ENCODE data around the gene DNAJC4. TPM values are rescaled to one million over a fixed set of nuclear protein-coding genes. Genes with fewer than 3 reads are reported as not detected.

DNAJC4 gene
- total RNA-seq, 1 experiment from 2014 or later = 24.2 TPM

DNA sequence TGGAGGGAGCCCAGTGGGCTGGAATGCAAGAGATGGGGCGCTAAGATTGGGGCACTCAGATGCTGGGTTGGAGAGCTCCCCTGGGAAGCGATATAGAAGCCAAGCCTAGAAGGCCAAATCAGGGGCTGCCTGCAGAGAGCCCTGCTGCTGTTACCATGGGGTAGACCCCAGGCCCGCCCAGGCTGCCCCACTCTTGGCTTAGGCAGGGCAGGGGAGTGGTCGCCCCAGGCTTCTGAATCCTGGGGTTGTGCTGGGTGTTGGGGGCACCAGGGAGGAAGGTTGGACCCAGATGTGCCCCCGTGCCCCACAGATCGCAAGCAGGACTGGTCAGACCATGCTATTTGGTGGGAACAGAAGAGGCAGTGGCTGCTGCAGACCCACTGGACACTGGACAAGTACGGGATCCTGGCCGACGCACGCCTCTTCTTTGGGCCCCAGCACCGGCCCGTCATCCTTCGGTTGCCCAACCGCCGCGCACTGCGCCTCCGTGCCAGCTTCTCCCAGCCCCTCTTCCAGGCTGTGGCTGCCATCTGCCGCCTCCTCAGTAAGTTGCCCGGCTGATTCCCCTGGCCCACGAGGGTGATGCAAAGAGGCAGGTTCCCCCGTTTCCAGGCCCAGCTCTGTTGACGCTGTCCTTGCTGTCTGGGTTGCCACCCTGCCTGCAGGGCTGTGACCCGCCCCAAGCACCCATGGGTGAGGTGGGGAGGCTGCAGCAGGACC, 19.9 kb upstream of the DNAJC4 start:
- WGBS (ENCODE audit: extremely low coverage, insufficient read length, low lambda C conversion rate) = no CpG with 5 or more reads among the region's 24 CpGs
- Mint-ChIP-seq H3K4me1 (no peaks in the 10 kb centered on the region), H3K4me3 (no peak overlapping the region), H3K27ac (peak overlapping the region in 1 of 3 experiments; percentile 91; a peak in 1 of 7 replicates), H3K9me3 (no peaks in the 10 kb centered on the region), H3K36me3 (ENCODE audit: insufficient read depth in 1 of 3, low read depth in 3 of 3) (peaks cover 6 to 52% (median 43%) of the 10 kb centered on the region in 3 experiments), H3K27me3 (ENCODE audit: low read depth) (no peaks in the 10 kb centered on the region)
- Histone ChIP-seq H3K14ac (ENCODE audit: insufficient read depth, low read length) (no peak overlapping the region; the same call in 1 of the 2 replicates), H4K5ac (ENCODE audit: insufficient read length, low read depth, low read length) (no peak overlapping the region), H2AFZ (ENCODE audit: low read length) (no peak overlapping the region), H4K91ac (ENCODE audit: insufficient read length, low read depth, low read length) (no peak overlapping the region), H3K9ac (ENCODE audit: extremely low read depth, insufficient read length, low read length) (no peak overlapping the region), H3T11ph (ENCODE audit: low read length) (no peak overlapping the region), H3K79me1 (ENCODE audit: insufficient read depth, low read depth, low read length, poor library complexity, severe bottlenecking) (no peaks in the 10 kb centered on the region), H2AK5ac (ENCODE audit: insufficient read length, low read length) (no peak overlapping the region), H2BK20ac (ENCODE audit: low read depth, low read length, poor library complexity, severe bottlenecking) (no peak overlapping the region), H3K79me2 (ENCODE audit: insufficient read depth, low read length) (no peaks in the 10 kb centered on the region), H3K56ac (ENCODE audit: insufficient read length, low read depth, low read length) (no peak overlapping the region), H3K4ac (ENCODE audit: low read depth, low read length) (no peak overlapping the region), H3K23ac (ENCODE audit: insufficient read length, low read depth, low read length) (no peak overlapping the region), H3K4me1 (ENCODE audit: insufficient read depth, low read length) (no peaks in the 10 kb centered on the region), H2BK5ac (ENCODE audit: insufficient read length, low read length) (no peak overlapping the region), H4K8ac (replicated peaks; ENCODE audit: insufficient read length, low read depth, low read length) (no peak overlapping the region), H3K9me3 (ENCODE audit: control insufficient read depth, low read depth, low read length) (no peaks in the 10 kb centered on the region), H3K4me2 (ENCODE audit: insufficient read depth, insufficient read length, low read length) (no peak overlapping the region), H3K27me3 (ENCODE audit: insufficient read depth, low read length) (no peaks in the 10 kb centered on the region), H2BK120ac (ENCODE audit: low read depth, low read length, poor library complexity, severe bottlenecking) (no peak overlapping the region), H3K27ac (ENCODE audit: insufficient read length, low read depth, low read length) (no peak overlapping the region), H4K20me1 (ENCODE audit: control insufficient read depth, insufficient read depth, insufficient read length) (no peaks in the 10 kb centered on the region), H3K23me2 (ENCODE audit: insufficient read length, low read depth, low read length, poor library complexity, severe bottlenecking) (no peaks in the 10 kb centered on the region), H2BK15ac (ENCODE audit: low read depth, low read length) (no peak overlapping the region), H3K18ac (ENCODE audit: insufficient read length, low read depth, low read length) (no peak overlapping the region), H2BK12ac (ENCODE audit: insufficient read length, low read depth, low read length) (no peak overlapping the region)
- TF ChIP-seq, protein P1, sequence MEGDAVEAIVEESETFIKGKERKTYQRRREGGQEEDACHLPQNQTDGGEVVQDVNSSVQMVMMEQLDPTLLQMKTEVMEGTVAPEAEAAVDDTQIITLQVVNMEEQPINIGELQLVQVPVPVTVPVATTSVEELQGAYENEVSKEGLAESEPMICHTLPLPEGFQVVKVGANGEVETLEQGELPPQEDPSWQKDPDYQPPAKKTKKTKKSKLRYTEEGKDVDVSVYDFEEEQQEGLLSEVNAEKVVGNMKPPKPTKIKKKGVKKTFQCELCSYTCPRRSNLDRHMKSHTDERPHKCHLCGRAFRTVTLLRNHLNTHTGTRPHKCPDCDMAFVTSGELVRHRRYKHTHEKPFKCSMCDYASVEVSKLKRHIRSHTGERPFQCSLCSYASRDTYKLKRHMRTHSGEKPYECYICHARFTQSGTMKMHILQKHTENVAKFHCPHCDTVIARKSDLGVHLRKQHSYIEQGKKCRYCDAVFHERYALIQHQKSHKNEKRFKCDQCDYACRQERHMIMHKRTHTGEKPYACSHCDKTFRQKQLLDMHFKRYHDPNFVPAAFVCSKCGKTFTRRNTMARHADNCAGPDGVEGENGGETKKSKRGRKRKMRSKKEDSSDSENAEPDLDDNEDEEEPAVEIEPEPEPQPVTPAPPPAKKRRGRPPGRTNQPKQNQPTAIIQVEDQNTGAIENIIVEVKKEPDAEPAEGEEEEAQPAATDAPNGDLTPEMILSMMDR (conservative IDR thresholded peaks at IDR 0.05) = no peak
- DNase-seq = no peak

All from H9 (cell line).